Panc1 (cell line): ENCODE results near the gene CTCFL. TPM values are rescaled to one million over a fixed set of nuclear protein-coding genes. Genes with fewer than 3 reads are reported as not detected.
"Not testable (repeated sequence)": the region's sequence is repeated elsewhere in the genome, so short reads cannot be mapped to it uniquely, and the experiment has no call there.

Experiments
- ATAC-seq: fragments of 200-7000 bp; cut with Tn5 transposase; 2 replicates; pipeline ENCODE4 v1.9.1; 2020; ENCODE audit warnings: mild to moderate bottlenecking, moderate library complexity
- BruUV-seq: library from RNA; stranded (reverse); fragments of 400-500 nt; replicated peaks from 2 replicates; lab custom pipeline; 2021; lab: Mats Ljungman, UMichigan
- CTCF ChIA-PET: fragments of 300-600 bp; sonication (Branson Sonifier 250); formaldehyde crosslinking; loops from one replicate; lab custom pipeline; 2022; ENCODE audit warnings: antibody characterized with exemption; lab: Charles Lee
- POLR2A ChIA-PET: fragments of 300-600 bp; sonication (Branson Sonifier 250); formaldehyde crosslinking; loops from one replicate; lab custom pipeline; 2022; ENCODE audit warnings: antibody characterized with exemption; lab: Charles Lee
- DNase-seq: peaks from one replicate; pipeline ENCODE4 v3.0.0-alpha.2; 2010; ENCODE audit warnings: low read depth, low spot score
- H3K27ac ChIP-seq: 2 replicates; pipeline ENCODE4 v1.5.1; 2011; ENCODE audit warnings: mild to moderate bottlenecking, low read length, inconsistent platforms
- H3K27me3 ChIP-seq: fragments of 200-500 bp; sonication (Bioruptor generic); 2 replicates; pipeline ENCODE4 v1.6.0; 2014; ENCODE audit warnings: low read length, inconsistent platforms; ENCODE audit not compliant: control insufficient read depth, insufficient read depth
- H3K36me3 ChIP-seq: fragments of 200-500 bp; sonication (Bioruptor generic); 2 replicates; pipeline ENCODE4 v1.5.1; 2014; ENCODE audit warnings: inconsistent platforms, mild to moderate bottlenecking, low read length, moderate library complexity; ENCODE audit not compliant: control insufficient read depth, insufficient read depth
- H3K4me1 ChIP-seq: 2 replicates; pipeline ENCODE4 v1.5.1; 2011; ENCODE audit warnings: inconsistent platforms, mild to moderate bottlenecking, low read length, moderate library complexity; ENCODE audit not compliant: control insufficient read depth, insufficient read depth
- H3K4me3 ChIP-seq, 2 experiments: 2 replicates each; pipeline ENCODE4 v1.5.1; 2011 to 2012; ENCODE audit warnings: low read depth in 2 of 2, low read length in 2 of 2, mild to moderate bottlenecking in 2 of 2, inconsistent platforms in 1 of 2, moderate library complexity in 1 of 2
- H3K9me3 ChIP-seq: fragments of 200-500 bp; sonication (Bioruptor generic); 2 replicates; pipeline ENCODE4 v1.5.1; 2014; ENCODE audit warnings: low read depth, mild to moderate bottlenecking, inconsistent platforms, low read length, moderate library complexity; ENCODE audit not compliant: control insufficient read depth, insufficient read depth
- CTCF ChIP-seq: fragments of 450-650 bp; IDR thresholded peaks from 2 replicates; pipeline ENCODE4 v1.5.1; 2017; ENCODE audit warnings: mild to moderate bottlenecking
- POLR2AphosphoS5 ChIP-seq: IDR thresholded peaks from 2 replicates; pipeline ENCODE4 v1.6.1; 2012; ENCODE audit warnings: mild to moderate bottlenecking, low read depth, low read length, moderate library complexity
- REST ChIP-seq, 2 experiments: IDR thresholded peaks; 2 replicates each; pipeline ENCODE4 v1.6.1; 2011 to 2012; ENCODE audit warnings: low read depth in 2 of 2, control low read depth in 1 of 2, low read length in 1 of 2, mild to moderate bottlenecking in 1 of 2, moderate library complexity in 1 of 2; ENCODE audit not compliant: insufficient read depth in 1 of 2
- SIN3A ChIP-seq: IDR thresholded peaks from 2 replicates; pipeline ENCODE4 v1.6.1; 2012; ENCODE audit warnings: low read depth, mild to moderate bottlenecking, low read length, moderate library complexity, borderline replicate concordance; ENCODE audit not compliant: insufficient read depth
- TCF7L2 ChIP-seq: IDR thresholded peaks from 2 replicates; pipeline ENCODE4 v1.6.1; 2011; ENCODE audit warnings: mild to moderate bottlenecking, low read depth, low read length, inconsistent platforms
- in situ Hi-C: cut with HindIII; loops from 2 replicates; pipeline ENCODE4 v1.10.0; 2016; ENCODE audit warnings: low sequenced_read_pairs, low pct_unique_long_range_greater_than_20kb
- intact Hi-C: fragments of 100-400 bp; cut with micrococcal nuclease; formaldehyde crosslinking; loops from one replicate; pipeline ENCODE4 v1.10.0; 2022; ENCODE audit not compliant: unreplicated experiment
- total RNA-seq: library from RNA; stranded (reverse); gene quantifications from one replicate; pipeline ENCODE4 v1.2.1, GENCODE V29; 2021; ENCODE audit not compliant: unreplicated experiment

CTCFL gene
- total RNA-seq, 1 experiment from 2014 or later = 0.05 TPM

- CTCF ChIA-PET = no interaction called here
These were observed 33.6 kb downstream of the CTCFL start for GRCh38 chr20:57491373-57491772.

GRCh38 chr20:57488277-57488676 is 36.7 kb downstream of the CTCFL start:
- H3K9me3 ChIP-seq, BruUV-seq, DNase-seq, ATAC-seq, H3K27me3 ChIP-seq, in situ Hi-C loops, H3K36me3 ChIP-seq, intact Hi-C loops, H3K4me1 ChIP-seq, H3K4me3 ChIP-seq, H3K27ac ChIP-seq, POLR2A ChIA-PET, CTCF ChIA-PET: not testable (repeated sequence)

More at GRCh38 chr20:57491373-57491772, 33.6 kb downstream of the CTCFL start:
- no peak for DNase-seq
- 0 out of 2 replicates have a peak, but pooled peaks cover 4% of the 10 kb centered on the region for H3K4me1 ChIP-seq
- no peak for TF ChIP-seq TCF7L2
- no peak for TF ChIP-seq REST (IDR thresholded peaks at IDR 0.05; ENCODE audit: insufficient read depth in 1 of 2, low read depth in 2 of 2, low read length in 1 of 2)
- no peak for TF ChIP-seq CTCF
- TF ChIP-seq SIN3A = no peak
- TF ChIP-seq POLR2AphosphoS5 = no peak
- intact Hi-C loops = no loop called here
- ATAC-seq = no peak
- no peaks in the 10 kb centered on the region for H3K36me3 ChIP-seq
- H3K9me3 ChIP-seq = no peaks in the 10 kb centered on the region
- BruUV-seq = no TSS peak
- H3K4me3 ChIP-seq = no peak overlapping the region
- in situ Hi-C loops = no loop called here
- no peaks in the 10 kb centered on the region for H3K27me3 ChIP-seq
- POLR2A ChIA-PET = no interaction called here
- H3K27ac ChIP-seq = no peak overlapping the region

GRCh38 chr20:57485770-57486169 is 39.2 kb downstream of the CTCFL start:
- no peak for ATAC-seq
- intact Hi-C loops (no loop called here), in situ Hi-C loops (no loop called here)

More at GRCh38 chr20:57485770-57486169, 39.2 kb downstream of the CTCFL start:
- no peaks in the 10 kb centered on the region for H3K9me3 ChIP-seq
- TF ChIP-seq REST (IDR thresholded peaks at IDR 0.05; ENCODE audit: insufficient read depth in 1 of 2, low read depth in 2 of 2, low read length in 1 of 2) (no peak), CTCF (no peak), TCF7L2 (no peak), SIN3A (no peak), POLR2AphosphoS5 (no peak)
- H3K36me3 ChIP-seq = no peaks in the 10 kb centered on the region
- H3K27me3 ChIP-seq = no peaks in the 10 kb centered on the region
- ChIA-PET CTCF (interaction anchor here (0.6 kb wide), 1 partner anchor 314 kb away, joined by 3 read pairs; no protein-coding TSS in a partner anchor), POLR2A (no interaction called here)
- H3K4me1 ChIP-seq = no peaks in the 10 kb centered on the region
- no peak overlapping the region for H3K4me3 ChIP-seq
- no peak overlapping the region for H3K27ac ChIP-seq
- DNase-seq = no peak
- BruUV-seq = no TSS peak
